HG03558 (cell line): ENCODE measurements around the gene PRKD2.
"Not testable (repeated sequence)": the region's sequence is repeated elsewhere in the genome, so short reads cannot be mapped to it uniquely, and the experiment has no call there.

ENCODE experiments used
- ATAC-seq: cut with Tn5 transposase; IDR thresholded peaks from one replicate; pipeline ENCODE4 v1.9.1; 2021; ENCODE audit warnings: moderate number of reproducible peaks; ENCODE audit not compliant: unreplicated experiment; ENCODE audit errors: extremely low read depth

The PRKD2 gene

DNA sequence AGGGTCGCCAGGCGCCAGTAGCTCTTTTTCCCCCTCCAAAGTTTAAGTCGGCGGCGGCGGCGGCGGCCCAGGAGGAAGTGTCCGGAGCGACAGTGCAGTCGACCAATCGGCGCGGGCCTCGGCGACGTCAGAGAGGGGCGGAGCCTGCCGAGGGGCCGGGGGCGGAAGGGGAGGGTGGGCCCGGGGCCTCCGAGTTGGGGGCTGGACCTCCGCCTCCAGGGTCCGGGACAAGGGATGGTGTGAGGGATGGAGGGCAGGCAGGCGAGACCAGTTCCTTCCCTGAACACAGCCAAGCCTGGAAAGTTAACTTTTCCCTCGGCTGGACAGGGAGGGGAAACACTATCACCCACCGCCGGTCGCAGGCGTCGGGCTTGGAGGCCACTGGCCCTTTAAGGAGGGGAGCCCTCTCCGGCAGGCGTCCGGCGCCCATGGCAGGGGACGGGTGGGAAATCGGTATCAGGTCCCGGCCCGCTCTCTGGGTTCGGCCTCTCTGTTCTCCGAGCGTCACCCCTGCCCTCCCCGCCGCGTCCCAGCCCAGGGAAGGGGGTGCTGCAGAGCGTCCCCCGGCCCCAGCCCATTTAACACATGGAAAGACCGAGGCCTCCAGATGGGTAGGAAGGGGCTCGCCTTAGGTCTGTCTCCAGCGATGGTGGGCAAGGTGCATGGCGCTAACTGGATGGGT, at the start of gene PRKD2:
Gene PRKD2, minus strand, starts transcription at position 81 of the 682 bp plus-strand sequence. CDS start 744 bp downstream, outside the sequence.
- no peak for ATAC-seq

DNA sequence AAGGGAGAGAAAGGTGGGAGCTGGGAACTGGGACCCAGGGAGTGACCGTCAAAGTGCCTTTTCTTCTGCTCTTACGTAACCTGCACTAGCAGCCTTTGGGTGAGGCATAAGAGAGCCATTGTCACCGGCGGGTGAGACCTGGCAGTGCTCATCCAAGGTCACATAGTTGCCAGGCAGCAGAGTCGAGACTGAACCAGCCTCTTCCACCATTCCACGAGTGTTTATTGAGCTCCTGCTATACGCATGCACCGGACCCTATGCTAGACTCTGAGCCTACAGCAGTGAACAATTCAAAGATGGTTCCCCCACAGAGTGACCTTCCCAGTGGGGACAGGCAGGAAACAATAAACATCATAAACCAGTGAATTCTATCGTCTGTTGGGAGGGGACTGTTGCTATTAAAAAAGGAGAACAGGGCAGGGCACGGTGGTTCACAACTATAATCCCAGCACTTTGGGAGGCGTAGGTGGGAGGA, 47.9 kb upstream of the PRKD2 start:
- ATAC-seq = no peak

GRCh38 chr19:46762245-46762890, 45.5 kb upstream of the PRKD2 start:
- ATAC-seq = no peak

- no peak for ATAC-seq
Measured at GRCh38 chr19:46761418-46761831, 44.5 kb upstream of the PRKD2 start.

GRCh38 chr19:46760897-46761296, 44.0 kb upstream of the PRKD2 start:
- ATAC-seq = not testable (repeated sequence)

DNA sequence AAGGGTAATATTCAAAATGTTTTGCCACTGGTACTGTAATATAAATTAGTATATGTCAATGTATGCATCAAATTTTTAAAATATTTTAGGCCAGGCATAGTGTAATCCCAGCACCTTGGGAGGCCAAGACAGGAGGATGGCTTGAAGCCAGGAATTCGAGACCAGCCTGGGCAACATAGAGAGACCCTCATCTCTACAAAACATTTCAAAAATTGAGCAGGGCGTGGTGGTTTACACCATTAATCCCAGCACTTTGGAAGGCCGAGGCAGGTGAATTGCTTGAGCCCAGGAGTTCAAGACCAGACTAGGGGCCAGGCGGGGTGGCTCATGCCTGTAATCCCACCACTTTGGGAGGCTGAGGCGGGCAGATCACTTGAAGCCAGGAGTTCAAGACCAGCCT, 43.4 kb upstream of the PRKD2 start:
- no peak for ATAC-seq

- ATAC-seq = no peak
Measured at GRCh38 chr19:46759817-46760333, 43.0 kb upstream of the PRKD2 start.

DNA sequence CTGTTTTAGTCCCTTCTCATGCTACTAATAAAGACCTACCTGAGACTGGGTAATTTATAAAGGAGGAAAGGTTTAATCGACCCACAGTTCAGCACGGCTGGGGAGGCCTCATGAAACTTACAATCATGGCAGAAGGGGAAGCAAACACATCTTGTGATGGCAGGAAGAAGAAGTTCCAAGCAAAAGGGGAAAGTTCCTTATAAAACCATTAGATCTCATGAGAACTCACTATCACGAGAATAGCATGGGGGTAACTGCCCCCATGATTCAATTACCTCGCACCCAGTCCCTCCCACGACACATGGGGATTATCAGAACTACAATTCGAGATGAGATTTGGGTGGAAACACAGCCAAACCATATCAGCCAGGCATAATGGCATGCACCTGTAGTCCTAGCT, 42.3 kb upstream of the PRKD2 start:
- no peak for ATAC-seq

DNA sequence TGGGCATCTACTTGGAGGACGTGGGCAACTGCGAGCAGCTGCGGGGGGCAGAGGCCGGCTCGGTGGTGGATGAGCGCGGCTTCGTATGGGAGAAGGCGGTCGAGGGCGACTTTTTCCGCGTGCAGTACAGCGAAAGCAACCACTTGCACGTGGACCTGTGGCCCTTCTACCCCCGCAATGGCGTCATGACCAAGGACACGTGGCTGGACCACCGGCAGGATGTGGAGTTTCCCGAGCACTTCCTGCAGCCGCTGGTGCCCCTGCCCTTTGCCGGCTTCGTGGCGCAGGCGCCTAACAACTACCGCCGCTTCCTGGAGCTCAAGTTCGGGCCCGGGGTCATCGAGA, 39.6 kb upstream of the PRKD2 start:
- no peak for ATAC-seq

- no peak for ATAC-seq
Measured at GRCh38 chr19:46755853-46756543, 39.1 kb upstream of the PRKD2 start.

GRCh38 chr19:46755077-46755852, 38.4 kb upstream of the PRKD2 start:
- no peak for ATAC-seq

GRCh38 chr19:46753420-46754155, 36.7 kb upstream of the PRKD2 start:
- ATAC-seq = no peak

DNA sequence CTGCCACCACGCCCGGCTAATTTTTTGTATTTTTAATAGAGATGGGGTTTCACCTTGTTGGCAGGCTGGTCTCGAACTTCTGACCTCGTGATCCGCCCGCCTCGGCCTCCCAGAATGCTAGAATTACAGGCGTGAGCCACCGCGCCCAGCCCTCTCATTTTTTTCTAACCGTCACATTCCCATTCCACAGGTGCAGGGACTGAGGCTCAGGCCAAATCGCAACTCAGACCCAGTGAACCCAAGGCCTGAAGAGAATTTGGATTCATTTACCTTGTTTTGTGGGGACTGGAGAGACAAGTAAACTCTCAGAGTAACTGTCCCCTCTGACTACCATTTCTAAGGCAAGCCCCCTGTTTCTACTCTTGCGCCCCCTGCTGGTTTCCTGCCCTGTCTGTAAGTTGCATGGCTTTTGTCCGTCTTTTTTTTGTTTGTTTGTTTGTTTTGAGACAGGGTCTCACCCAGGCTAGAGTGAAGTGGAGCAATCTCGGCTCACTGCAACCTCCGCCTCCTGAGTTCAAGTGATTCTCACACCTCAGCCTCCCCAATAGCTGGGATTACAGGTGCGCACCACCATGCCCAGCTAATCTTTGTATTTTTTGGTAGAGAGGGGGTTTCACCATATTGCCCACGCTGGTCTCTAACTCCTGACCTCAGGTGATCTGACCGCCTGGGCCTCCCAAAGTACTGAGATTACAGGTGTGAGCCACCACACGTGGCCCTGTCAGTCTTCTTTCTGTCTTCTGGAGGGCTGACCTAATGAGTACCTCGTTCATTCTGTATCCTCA, 31.6 kb upstream of the PRKD2 start:
- ATAC-seq = no peak

DNA sequence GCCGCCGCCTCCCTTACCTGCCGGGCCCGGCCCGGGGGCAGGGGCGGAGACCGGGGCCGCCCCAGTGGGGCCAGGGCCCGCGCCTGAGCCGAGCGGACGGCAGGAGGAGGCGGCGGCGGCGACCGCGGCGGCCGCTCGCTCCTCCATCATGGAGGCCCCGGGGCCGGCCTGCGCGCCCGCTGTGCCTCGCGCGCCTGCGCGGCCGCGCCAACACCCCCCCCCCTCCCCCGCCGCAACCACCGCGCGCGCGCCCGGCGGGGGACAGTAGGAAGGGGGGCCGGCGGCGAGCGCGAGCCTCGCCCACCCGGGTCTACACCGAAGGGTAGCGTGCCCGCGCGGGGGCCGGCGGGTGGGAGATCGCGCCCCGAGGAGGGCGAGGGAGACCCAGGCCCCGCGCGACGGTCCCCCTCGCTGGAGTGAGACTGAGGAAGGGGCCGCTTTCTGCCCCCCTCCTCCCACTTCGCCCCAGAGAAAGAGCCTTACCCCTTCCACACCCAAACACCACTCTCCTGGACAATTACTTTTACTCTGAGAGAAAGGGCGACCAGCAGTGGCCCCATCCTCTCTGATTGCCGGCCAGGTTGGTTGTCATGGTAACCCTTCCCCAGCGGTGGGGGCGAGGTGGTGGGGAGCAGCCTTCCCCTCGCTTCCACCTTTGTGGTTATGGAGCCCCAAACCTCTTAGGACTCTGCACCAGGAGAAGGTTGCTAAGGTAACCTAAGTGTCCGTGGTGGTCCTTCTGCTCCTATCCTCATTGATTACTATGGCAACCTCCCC, 29.6 kb upstream of the PRKD2 start, which contains the start of gene STRN4:
Gene STRN4, minus strand, starts transcription at position 170 of the 777 bp plus-strand sequence. Its CDS starts 20 bp downstream, at position 150.
- no peak for ATAC-seq

- no peak for ATAC-seq
Measured at GRCh38 chr19:46745521-46746280, 28.8 kb upstream of the PRKD2 start, which contains the start of gene FKRP. TSS of gene FKRP (plus strand) at chr19:46746057. CDS start at chr19:46755451, 9,394 bp downstream.

DNA sequence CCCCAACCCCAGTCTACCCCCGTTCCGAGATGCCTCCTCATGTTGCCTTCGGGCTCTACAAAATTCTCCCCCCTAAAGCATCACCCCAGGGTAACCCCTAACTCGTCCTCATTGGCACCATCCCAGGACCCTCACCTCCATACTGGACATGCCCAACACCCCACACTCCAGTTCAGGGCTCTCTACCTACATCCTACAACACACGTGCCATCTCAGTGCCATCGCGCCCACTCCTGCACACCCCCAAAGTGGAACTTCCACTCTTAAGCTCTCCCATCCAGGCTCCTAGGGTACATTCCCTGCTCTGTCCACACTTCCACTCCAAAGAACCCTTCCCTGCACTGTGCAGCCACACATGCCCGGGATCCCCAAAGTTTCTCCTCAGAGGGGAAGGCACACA, 28.1 kb upstream of the PRKD2 start:
- no peak for ATAC-seq

DNA sequence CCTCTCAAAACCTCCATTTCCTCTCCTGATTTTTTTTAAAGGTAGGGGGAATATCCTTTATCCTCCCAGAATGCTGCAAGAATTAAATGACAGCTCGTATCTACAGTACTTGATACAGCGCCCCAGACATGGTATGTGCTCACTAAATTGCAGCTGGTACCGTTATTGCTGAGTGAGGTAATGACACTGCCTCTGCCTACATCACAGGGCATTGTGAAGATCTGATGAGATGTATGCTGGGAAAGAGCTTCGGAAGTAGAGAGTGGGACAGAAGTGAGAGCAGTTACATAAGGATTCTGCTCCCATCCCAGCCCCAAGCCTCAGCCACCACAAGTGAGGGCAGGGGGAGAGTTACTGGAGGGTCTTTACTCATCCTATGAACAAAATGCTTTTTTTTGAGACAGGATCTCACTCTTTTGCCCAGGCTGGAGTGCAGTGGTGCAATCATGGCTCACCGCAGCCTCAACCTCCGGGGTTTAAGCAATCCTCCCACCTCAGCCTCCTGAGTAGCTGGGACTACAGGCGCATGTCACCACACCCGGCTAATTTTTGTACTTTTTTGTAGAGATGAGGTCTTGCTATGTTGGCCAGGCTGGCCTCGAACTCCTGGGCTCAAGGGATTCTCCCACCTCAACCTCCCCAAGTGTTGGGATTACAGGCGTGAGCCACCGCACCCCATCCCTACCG, 27.2 kb upstream of the PRKD2 start:
- ATAC-seq = no peak
